ENCODE results near the gene SUPT5H.

SUPT5H gene

DNA sequence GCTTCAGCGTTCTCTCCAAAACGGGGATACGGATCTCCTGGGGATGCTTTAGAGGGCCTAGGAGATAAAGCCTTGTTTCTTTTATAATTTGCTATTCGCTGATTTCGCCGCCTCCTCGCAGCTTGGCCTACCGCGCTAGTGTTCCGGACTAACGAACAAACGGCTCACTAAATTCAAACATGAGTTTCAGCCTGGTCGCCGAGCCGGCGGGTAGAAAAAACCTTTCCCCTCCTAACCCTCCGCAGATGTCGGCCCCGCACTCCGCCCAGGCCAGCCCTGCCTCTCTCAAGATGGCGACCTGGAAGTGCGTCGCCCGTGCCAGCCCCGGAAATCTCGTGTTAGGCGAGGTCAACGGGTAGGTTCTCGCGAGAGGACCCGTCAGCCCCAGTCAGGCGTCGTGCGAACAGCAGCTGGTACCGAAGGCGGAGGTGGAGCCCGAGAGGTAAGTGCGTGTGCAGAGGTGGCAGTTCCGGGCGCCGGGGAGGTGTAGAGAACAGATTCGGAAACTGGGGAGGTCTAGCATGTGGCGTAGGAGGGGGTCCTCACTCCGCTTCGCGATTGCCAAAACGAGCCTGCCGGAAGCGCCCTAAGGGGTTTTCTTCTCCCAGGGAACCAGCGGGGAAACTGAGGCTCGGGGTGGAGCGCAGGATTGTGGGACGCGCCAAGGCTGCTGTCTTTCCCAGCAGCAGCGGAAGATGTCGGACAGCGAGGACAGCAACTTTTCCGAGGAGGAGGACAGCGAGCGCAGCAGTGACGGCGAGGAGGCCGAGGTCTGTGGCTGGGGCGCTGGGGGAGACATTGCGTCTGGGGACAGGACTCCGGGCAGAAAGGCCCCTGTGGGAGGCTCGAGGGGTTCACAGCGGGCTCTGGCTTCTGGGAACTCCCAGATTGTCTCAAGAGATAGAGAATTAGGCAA lies at the start of gene SUPT5H:
Gene SUPT5H, plus strand, starts transcription at position 387 of the 916 bp plus-strand sequence. Its CDS starts 309 bp downstream, at position 696.
- DNase-seq, result peak; percentile 95

DNA sequence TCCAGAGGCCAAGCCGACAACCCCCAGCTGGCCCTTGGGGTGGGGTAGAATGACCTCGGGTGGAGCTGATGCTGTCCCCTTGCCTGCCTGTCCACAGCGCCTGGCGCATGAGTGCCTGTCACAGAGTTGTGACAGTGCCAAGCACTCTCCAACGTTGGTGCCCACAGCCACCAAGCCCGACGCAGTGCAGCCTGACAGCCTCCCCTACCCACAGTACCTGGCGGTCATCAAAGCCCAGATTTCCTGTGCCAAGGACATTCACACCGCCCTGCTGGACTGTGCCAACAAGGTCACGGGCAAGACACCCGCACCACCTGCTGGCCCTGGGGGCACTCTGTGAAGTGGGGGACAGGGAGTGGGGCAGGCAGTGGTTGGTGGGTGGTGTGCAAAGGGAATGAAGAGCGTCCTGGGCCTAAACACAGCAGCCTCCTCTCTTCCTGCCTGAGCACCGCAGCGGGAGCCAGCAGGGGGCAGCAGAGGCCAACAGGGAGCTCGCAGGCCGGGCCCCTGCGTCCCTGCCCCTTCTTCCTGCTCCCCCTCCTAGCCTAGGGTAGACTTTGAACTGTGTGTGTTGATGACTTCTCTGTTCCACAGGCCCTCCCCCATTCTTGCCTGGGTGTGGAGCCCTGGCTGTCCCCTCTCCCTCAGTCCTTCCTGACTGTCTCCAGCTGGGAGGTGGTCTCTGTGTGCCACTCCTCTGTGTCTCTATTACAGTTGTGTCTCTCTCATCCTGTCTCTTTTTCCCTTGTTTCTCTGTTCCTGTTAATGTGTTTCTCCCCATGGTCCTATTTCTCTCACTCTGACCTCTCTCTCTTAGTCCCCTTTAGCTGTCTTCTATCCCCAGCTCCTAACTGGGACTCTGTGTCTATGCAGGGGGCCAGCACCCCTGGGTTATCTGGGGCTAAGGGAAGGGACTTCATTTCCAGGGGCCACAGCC lies 47.8 kb upstream of the SUPT5H start:
- DNase-seq, result peak; percentile 77

GRCh38 chr19:39398297-39398864 lies 47.0 kb upstream of the SUPT5H start:
- peak; percentile 88 for DNase-seq

GRCh38 chr19:39399668-39400050 lies 45.7 kb upstream of the SUPT5H start:
- no peak for DNase-seq

- no peak for DNase-seq
These were observed 45.3 kb upstream of the SUPT5H start for GRCh38 chr19:39400061-39400460.

DNA sequence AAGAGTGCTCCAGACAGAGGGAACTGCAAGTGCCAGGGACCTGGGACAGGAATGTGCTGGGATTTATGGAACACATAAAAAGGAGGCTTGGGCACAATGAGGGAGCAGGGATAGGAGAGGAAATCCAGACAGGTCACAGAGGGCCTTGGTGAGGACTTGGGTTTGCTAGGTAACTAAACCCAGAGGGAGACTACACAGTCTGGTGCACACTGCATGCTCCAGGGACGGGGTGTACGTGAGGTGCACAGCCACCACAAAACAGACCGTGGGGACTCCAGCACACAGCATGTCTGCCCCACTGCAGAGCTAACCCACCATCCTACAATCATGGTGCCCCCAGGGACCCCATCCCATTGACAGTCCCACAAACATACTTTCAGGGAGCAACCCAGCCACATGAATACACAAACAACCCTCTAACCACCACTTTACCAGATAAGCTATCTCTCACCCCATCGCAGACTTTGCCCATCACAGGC lies 44.3 kb upstream of the SUPT5H start:
- DNase-seq, result no peak

GRCh38 chr19:39401549-39402345 lies 43.6 kb upstream of the SUPT5H start:
- no peak for DNase-seq

DNA sequence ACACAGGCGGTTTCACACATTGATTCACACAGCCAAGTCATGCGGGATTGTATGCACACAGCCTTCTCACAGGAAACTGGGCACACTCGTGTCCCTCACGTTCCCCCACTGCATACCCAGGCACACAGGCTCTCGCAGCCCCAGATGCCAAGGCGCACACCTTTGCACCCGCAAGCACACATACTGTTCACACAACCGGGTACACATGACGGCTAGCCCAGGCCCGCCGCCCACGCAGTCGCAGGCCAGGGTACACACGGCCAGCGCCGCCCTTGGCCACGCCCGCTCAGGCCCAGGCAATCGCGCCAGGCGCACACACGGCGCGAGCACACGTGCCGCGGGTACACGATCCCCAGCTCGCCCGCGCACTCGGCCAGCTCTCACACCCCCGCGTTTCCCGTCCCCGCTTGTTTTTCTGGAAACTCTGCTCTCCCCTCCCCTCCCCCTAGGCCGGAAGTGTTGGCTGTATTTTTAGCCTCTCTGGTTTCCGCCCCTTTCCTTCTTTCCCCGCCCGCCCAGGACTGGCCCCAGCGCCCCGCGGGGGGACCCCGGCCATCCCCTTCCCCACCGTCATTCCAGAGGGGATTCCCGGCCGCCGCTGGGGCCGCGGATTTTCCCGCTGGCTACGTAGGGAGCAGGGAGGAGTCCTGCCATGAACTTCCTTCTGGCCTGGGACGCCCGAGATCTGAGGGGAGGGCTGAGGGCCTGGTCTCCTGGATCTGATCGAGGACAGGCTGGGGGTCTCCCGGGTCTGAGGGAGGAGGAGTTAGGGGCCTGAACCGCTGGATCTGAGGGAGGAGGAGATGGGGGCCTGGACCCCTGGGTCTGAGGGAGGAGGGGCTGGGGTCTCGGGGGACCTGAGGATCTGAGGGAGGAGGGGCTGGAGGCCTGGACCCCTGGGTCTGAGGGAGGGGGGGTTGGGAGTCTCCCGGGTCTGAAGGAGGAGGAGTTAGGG lies 42.8 kb upstream of the SUPT5H start:
- peak; percentile 86 for DNase-seq

DNA sequence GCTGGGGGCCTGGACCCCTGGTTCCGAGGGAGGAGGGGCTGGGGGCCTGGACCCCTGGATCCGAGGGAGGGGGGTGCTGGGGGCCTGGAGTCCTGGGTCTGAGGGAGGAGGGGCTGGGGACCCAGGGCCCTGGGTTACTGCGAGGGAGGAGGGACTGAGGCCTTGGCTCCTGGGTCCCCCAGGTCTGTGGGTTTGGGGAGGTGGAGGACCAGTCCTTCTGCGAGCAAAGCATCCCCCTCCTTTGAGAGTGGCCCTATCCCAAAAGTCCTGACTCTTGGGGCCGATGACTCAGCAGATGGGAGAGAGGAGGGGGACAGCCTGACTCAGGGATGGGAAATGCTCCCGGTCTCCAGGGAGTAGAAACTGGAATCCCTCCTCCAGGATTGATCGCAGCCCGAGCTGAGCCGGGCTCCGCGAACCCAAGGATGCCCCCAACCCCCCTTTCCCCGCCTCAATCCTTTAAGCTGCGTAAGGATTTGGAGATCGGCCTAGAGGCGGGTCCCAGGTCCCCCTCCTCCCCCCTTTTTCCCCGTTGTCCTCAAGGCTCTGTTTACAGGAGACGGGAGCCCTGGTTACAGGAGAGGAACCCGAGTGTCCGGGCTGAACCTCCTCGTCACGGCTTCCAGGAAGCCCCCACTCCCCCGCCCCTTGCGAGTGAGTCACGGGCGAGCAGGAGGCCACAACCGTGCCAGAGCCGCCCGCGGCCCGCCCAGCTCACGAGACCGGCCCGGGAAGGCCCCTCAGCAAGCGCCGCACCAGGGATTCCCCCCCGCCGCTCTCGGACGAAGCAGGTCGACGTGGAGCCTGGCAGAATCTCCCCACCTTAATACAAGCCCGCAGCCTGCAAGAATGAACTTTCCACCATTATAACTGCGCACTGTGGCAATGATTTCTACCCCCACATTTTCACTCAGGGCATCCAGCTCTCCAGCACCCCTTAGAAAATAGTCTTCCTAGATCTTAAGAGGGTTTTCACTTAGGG lies 41.8 kb upstream of the SUPT5H start:
- peak; percentile 98 for DNase-seq

GRCh38 chr19:39405261-39405957 lies 40.0 kb upstream of the SUPT5H start:
- no peak for DNase-seq

GRCh38 chr19:39405958-39406655 lies 39.3 kb upstream of the SUPT5H start:
- DNase-seq, result peak; percentile 36

- peak; percentile 89 for DNase-seq
These were observed 38.5 kb upstream of the SUPT5H start, which contains the start of gene ZFP36 for GRCh38 chr19:39406656-39407409. TSS of gene ZFP36 (plus strand) at chr19:39406847. CDS start at chr19:39406905, 58 bp downstream.

DNA sequence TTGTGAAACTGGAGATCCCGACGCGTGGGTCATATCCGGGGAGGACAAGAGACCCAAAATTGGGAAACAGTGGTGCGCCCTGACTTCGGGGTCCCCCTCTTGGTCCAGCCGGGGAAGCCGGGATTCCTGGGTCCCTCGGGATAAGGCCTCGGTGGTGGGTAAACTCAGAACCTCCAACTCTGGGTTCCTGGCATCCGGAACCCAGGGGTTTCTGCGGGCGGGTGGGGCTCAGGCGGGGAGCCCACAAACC lies 38.0 kb upstream of the SUPT5H start:
- peak; percentile 44 for DNase-seq

GRCh38 chr19:39407660-39408391 lies 37.6 kb upstream of the SUPT5H start:
- DNase-seq, result peak; percentile 34

DNA sequence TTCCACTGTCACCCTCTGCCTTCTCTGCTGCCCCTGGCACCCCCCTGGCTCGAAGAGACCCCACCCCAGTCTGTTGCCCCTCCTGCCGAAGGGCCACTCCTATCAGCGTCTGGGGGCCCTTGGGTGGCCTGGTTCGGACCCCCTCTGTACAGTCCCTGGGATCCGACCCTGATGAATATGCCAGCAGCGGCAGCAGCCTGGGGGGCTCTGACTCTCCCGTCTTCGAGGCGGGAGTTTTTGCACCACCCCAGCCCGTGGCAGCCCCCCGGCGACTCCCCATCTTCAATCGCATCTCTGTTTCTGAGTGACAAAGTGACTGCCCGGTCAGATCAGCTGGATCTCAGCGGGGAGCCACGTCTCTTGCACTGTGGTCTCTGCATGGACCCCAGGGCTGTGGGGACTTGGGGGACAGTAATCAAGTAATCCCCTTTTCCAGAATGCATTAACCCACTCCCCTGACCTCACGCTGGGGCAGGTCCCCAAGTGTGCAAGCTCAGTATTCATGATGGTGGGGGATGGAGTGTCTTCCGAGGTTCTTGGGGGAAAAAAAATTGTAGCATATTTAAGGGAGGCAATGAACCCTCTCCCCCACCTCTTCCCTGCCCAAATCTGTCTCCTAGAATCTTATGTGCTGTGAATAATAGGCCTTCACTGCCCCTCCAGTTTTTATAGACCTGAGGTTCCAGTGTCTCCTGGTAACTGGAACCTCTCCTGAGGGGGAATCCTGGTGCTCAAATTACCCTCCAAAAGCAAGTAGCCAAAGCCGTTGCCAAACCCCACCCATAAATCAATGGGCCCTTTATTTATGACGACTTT lies 36.8 kb upstream of the SUPT5H start:
- peak; percentile 66 for DNase-seq

All from HCEC 1CT (cell line).